SK-N-SH (cell line): ENCODE measurements around the gene CDKN1A. TPM values are rescaled to one million over a fixed set of nuclear protein-coding genes. Genes with fewer than 3 reads are reported as not detected.

Source experiments
- CTCF ChIA-PET: fragments of 300-600, 350-600 bp; formaldehyde crosslinking; extraction: SDS; loops from one replicate; lab custom pipeline; 2021; lab: Yijun Ruan, JAX
- POLR2A ChIA-PET: fragments of 350-600 bp; sonication (Branson Sonifier 250); formaldehyde crosslinking; extraction: SDS; loops from one replicate; lab custom pipeline; 2020; ENCODE audit warnings: antibody characterized with exemption, inconsistent platforms; lab: Yijun Ruan, JAX
- DNase-seq: peaks from one replicate; pipeline ENCODE4 v3.0.0; 2012
- H2AFZ ChIP-seq: fragments of 200-600 bp; sonication (generic); 2 replicates; pipeline ENCODE4 v1.8.1; 2016; ENCODE audit warnings: antibody characterized with exemption, mild to moderate bottlenecking, low read depth
- H3F3A ChIP-seq: fragments of 200-600 bp; sonication (generic); replicated peaks from 2 replicates; pipeline ENCODE3; 2016; ENCODE audit warnings: antibody characterized with exemption, mild to moderate bottlenecking; ENCODE audit not compliant: insufficient read depth
- H3K27ac ChIP-seq, 2 experiments: fragments of 200-500 bp in 1 of 2; fragments of 200-600 bp in 1 of 2; sonication (Bioruptor generic) in 1 of 2; sonication (generic), shearing (Covaris generic) in 1 of 2; 2 replicates each; pipeline versions ENCODE4 v1.5.1 to v1.6.1; 2014 to 2016; ENCODE audit warnings: low read depth in 2 of 2, inconsistent platforms in 1 of 2, low read length in 1 of 2, mild to moderate bottlenecking in 1 of 2, mixed read lengths in 1 of 2
- H3K27me3 ChIP-seq: fragments of 200-600 bp; sonication (generic), shearing (Covaris generic); 2 replicates; pipeline ENCODE4 v1.6.1; 2016; ENCODE audit warnings: mixed run types; ENCODE audit not compliant: insufficient read depth
- H3K36me3 ChIP-seq, 2 experiments: fragments of 200-500 bp in 1 of 2; fragments of 200-600 bp in 1 of 2; sonication (Bioruptor generic) in 1 of 2; sonication (generic) in 1 of 2; replicated peaks in 1 of 2; 2 replicates each; pipeline versions ENCODE3 to v1.5.1; 2014 to 2016; ENCODE audit warnings: low read length in 1 of 2, mild to moderate bottlenecking in 1 of 2; ENCODE audit not compliant: insufficient read depth in 2 of 2, control insufficient read depth in 1 of 2
- H3K4me1 ChIP-seq, 2 experiments: fragments of 200-500 bp in 1 of 2; fragments of 200-600 bp in 1 of 2; sonication (Bioruptor generic) in 1 of 2; sonication (generic), shearing (Covaris generic) in 1 of 2; 2 replicates each; pipeline versions ENCODE4 v1.5.1 to v1.6.1; 2014 to 2016; ENCODE audit warnings: low read depth in 1 of 2, low read length in 1 of 2, mixed run types in 1 of 2; ENCODE audit not compliant: insufficient read depth in 2 of 2, control insufficient read depth in 1 of 2
- H3K4me2 ChIP-seq: fragments of 200-600 bp; sonication (generic), shearing (Covaris generic); 2 replicates; pipeline ENCODE4 v1.6.1; 2017; ENCODE audit warnings: mixed run types
- H3K4me3 ChIP-seq, 2 experiments: fragments of 200-500 bp in 1 of 2; fragments of 200-600 bp in 1 of 2; sonication (Bioruptor generic) in 1 of 2; sonication (generic), shearing (Covaris generic) in 1 of 2; 2 replicates each; pipeline versions ENCODE4 v1.5.1 to v1.8.1; 2014 to 2016; ENCODE audit warnings: low read depth in 2 of 2, inconsistent platforms in 1 of 2, low read length in 1 of 2, mild to moderate bottlenecking in 1 of 2, mixed read lengths in 1 of 2, moderate library complexity in 1 of 2
- H3K79me2 ChIP-seq: fragments of 200-600 bp; sonication (generic); 2 replicates; pipeline ENCODE4 v1.8.1; 2017; ENCODE audit warnings: mild to moderate bottlenecking; ENCODE audit not compliant: insufficient read depth
- H3K9ac ChIP-seq: fragments of 200-600 bp; sonication (generic); 2 replicates; pipeline ENCODE4 v1.6.1; 2017; ENCODE audit warnings: mixed run types
- H3K9me2 ChIP-seq: fragments of 200-600 bp; sonication (generic); 2 replicates; pipeline ENCODE4 v1.6.1; 2017; ENCODE audit warnings: mixed run types
- H3K9me3 ChIP-seq: fragments of 200-600 bp; sonication (generic); 2 replicates; pipeline ENCODE4 v1.6.1; 2017; ENCODE audit warnings: mixed run types, mild to moderate bottlenecking, moderate library complexity
- H4K20me1 ChIP-seq: fragments of 200-600 bp; sonication (generic); 2 replicates; pipeline ENCODE4 v1.6.1; 2017; ENCODE audit warnings: mild to moderate bottlenecking, mixed run types; ENCODE audit not compliant: insufficient read depth
- CHD2 ChIP-seq: fragments of 150-350 bp; IDR thresholded peaks from 2 replicates; pipeline ENCODE4 v1.6.1; 2018; ENCODE audit warnings: low read length; ENCODE audit not compliant: partially characterized antibody
- ELF1 ChIP-seq: IDR thresholded peaks from 2 replicates; pipeline ENCODE4 v1.4.0; 2012
- EZH2phosphoT487 ChIP-seq: fragments of 200-600 bp; sonication (generic); IDR thresholded peaks from 2 replicates; pipeline ENCODE4 v1.6.1; 2017; ENCODE audit warnings: low read depth, mixed run types, mild to moderate bottlenecking, antibody characterized with exemption, moderate library complexity, borderline replicate concordance
- FOSL2 ChIP-seq: IDR thresholded peaks from 2 replicates; pipeline ENCODE4 v1.4.0; 2012; ENCODE audit warnings: low read depth, mild to moderate bottlenecking, moderate library complexity, borderline replicate concordance
- FOXJ3 ChIP-seq: sonication (generic); formaldehyde crosslinking; IDR thresholded peaks from 2 replicates; pipeline ENCODE4 v1.5.1; 2020; ENCODE audit warnings: mild to moderate bottlenecking, missing genetic modification reagents
- GATA2 ChIP-seq: sonication (generic); formaldehyde crosslinking; IDR thresholded peaks from 2 replicates; pipeline ENCODE4 v1.5.0; 2020; ENCODE audit warnings: mild to moderate bottlenecking, missing genetic modification reagents
- POLR2AphosphoS5 ChIP-seq: IDR thresholded peaks from 2 replicates; pipeline ENCODE4 v1.6.1; 2012; ENCODE audit warnings: low read depth, low read length
- RAD21 ChIP-seq: IDR thresholded peaks from 2 replicates; pipeline ENCODE4 v1.6.1; 2012; ENCODE audit warnings: mild to moderate bottlenecking, low read length
- RFX5 ChIP-seq: IDR thresholded peaks from 2 replicates; pipeline ENCODE4 v1.6.1; 2012; ENCODE audit warnings: mild to moderate bottlenecking, improper control_type of control experiment, low read length
- SIN3A ChIP-seq: IDR thresholded peaks from 2 replicates; pipeline ENCODE4 v1.6.1; 2012; ENCODE audit warnings: low read depth, mild to moderate bottlenecking, low read length, moderate library complexity, borderline replicate concordance
- TCF12 ChIP-seq: IDR thresholded peaks from 2 replicates; pipeline ENCODE4 v1.4.0; 2012
- TEAD4 ChIP-seq: IDR thresholded peaks from 2 replicates; pipeline ENCODE4 v1.4.0; 2012; ENCODE audit warnings: mild to moderate bottlenecking, borderline replicate concordance; ENCODE audit not compliant: insufficient read depth
- WGBS: methylation state at CpG from one replicate; pipeline ENCODE4 v1.1.6; 2017; ENCODE audit warnings: low lambda C conversion rate; 5-methylcytosine and 5-hydroxymethylcytosine counted together
- polyA plus RNA-seq, 3 experiments: library from polyadenylated mRNA; depleted of rRNA; stranded (reverse); fragments of >200 nt; gene quantifications; 2 replicates each; pipeline ENCODE4 v1.2.3, GENCODE V29; 2012
- TF ChIP-seq, protein P1 (sequence below): IDR thresholded peaks from 2 replicates; pipeline ENCODE4; 2012
- TF ChIP-seq, protein P2 (sequence below): IDR thresholded peaks from 2 replicates; pipeline ENCODE4 v1.6.1; 2012; ENCODE audit warnings: mild to moderate bottlenecking, low read depth, low read length, moderate library complexity
- TF ChIP-seq, protein P3 (sequence below): fragments of 150-350 bp; IDR thresholded peaks from 2 replicates; pipeline ENCODE4 v1.6.1; 2016; ENCODE audit warnings: mild to moderate bottlenecking, low read depth, low read length
- TF ChIP-seq, protein P4 (sequence below): IDR thresholded peaks from 2 replicates; pipeline ENCODE4 v1.4.0; 2012; ENCODE audit warnings: low read depth, borderline replicate concordance

The CDKN1A gene
- polyA plus RNA-seq, 1 of the 3 experiments (the other 2 are of a cell fraction), result 747 TPM

DNA sequence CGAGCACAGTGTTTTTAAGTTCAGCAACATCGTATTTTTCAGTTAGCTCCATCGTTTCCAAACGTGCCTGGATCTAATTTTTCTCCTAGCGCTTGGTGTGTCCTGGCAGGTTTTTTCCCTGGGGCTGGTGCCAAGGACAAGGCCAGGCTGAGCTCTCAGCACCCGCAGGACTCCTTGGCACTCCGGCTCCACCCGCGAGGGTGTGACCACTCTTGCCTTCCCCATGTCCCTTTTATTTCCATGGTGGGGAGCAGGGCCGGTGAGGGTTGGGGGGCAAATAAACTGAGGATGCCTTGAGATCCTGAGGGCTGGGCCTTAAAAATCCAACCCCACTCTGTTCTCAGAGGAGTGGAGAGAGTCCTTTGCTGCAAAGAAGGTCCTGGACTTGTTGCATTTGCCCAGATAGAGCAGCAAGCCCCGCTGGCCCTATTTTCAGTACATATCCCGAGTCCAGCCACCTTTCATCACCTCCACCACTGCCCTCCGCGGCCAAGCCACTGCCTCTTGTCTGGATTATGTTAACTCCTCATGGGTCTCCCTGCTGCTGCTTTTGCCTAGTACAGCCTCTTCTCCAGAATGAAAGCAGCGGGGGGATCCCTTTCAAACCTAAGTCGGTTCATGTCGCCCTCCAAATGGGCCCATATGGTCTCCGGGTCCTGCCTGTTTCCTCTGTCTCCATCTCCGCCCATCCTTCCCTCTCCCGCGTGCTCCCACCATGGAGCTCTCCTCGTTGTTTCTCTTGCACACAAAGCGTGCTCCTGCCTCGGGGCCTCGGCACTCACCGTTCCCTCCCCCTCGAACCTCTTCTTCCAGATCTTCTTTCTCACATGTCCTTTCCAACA, 14.6 kb downstream of the CDKN1A start:
- CTCF ChIA-PET, result interaction anchor here (1.0 to 2.0 kb wide), 5 partner anchors 10 to 78 kb away, joined by 3 to 8 read pairs (median 4); partner anchors contain the start of gene CDKN1A
- H3K9me3 ChIP-seq, result no peaks in the 10 kb centered on the region
- H3K4me1 ChIP-seq, result no peaks in the 10 kb centered on the region; a peak in 1 of 4 replicates
- H4K20me1 ChIP-seq, result peaks cover 15% of the 10 kb centered on the region
- no peak overlapping the region for H3K4me3 ChIP-seq
- H3K9ac ChIP-seq, result no peak overlapping the region
- no peak overlapping the region for H3K27ac ChIP-seq
- no peaks in the 10 kb centered on the region for H3K27me3 ChIP-seq
- no peaks in the 10 kb centered on the region for H3K79me2 ChIP-seq
- TF ChIP-seq, protein P1, sequence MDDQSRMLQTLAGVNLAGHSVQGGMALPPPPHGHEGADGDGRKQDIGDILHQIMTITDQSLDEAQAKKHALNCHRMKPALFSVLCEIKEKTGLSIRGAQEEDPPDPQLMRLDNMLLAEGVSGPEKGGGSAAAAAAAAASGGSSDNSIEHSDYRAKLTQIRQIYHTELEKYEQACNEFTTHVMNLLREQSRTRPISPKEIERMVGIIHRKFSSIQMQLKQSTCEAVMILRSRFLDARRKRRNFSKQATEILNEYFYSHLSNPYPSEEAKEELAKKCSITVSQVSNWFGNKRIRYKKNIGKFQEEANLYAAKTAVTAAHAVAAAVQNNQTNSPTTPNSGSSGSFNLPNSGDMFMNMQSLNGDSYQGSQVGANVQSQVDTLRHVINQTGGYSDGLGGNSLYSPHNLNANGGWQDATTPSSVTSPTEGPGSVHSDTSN, result no peak
- no peak for TF ChIP-seq FOXJ3
- no peak for TF ChIP-seq EZH2phosphoT487
- TF ChIP-seq CHD2, result no peak
- no peak for TF ChIP-seq TEAD4
- no peak for TF ChIP-seq RFX5
- TF ChIP-seq, protein P2, sequence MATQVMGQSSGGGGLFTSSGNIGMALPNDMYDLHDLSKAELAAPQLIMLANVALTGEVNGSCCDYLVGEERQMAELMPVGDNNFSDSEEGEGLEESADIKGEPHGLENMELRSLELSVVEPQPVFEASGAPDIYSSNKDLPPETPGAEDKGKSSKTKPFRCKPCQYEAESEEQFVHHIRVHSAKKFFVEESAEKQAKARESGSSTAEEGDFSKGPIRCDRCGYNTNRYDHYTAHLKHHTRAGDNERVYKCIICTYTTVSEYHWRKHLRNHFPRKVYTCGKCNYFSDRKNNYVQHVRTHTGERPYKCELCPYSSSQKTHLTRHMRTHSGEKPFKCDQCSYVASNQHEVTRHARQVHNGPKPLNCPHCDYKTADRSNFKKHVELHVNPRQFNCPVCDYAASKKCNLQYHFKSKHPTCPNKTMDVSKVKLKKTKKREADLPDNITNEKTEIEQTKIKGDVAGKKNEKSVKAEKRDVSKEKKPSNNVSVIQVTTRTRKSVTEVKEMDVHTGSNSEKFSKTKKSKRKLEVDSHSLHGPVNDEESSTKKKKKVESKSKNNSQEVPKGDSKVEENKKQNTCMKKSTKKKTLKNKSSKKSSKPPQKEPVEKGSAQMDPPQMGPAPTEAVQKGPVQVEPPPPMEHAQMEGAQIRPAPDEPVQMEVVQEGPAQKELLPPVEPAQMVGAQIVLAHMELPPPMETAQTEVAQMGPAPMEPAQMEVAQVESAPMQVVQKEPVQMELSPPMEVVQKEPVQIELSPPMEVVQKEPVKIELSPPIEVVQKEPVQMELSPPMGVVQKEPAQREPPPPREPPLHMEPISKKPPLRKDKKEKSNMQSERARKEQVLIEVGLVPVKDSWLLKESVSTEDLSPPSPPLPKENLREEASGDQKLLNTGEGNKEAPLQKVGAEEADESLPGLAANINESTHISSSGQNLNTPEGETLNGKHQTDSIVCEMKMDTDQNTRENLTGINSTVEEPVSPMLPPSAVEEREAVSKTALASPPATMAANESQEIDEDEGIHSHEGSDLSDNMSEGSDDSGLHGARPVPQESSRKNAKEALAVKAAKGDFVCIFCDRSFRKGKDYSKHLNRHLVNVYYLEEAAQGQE, result no peak
- no peak for TF ChIP-seq RAD21
- no peak for TF ChIP-seq ELF1
- TF ChIP-seq GATA2, result no peak
- no peak for TF ChIP-seq POLR2AphosphoS5
- TF ChIP-seq, protein P3, sequence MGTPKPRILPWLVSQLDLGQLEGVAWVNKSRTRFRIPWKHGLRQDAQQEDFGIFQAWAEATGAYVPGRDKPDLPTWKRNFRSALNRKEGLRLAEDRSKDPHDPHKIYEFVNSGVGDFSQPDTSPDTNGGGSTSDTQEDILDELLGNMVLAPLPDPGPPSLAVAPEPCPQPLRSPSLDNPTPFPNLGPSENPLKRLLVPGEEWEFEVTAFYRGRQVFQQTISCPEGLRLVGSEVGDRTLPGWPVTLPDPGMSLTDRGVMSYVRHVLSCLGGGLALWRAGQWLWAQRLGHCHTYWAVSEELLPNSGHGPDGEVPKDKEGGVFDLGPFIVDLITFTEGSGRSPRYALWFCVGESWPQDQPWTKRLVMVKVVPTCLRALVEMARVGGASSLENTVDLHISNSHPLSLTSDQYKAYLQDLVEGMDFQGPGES, result no peak
- TF ChIP-seq FOSL2, result no peak
- no peak for TF ChIP-seq SIN3A
- TF ChIP-seq, protein P4, sequence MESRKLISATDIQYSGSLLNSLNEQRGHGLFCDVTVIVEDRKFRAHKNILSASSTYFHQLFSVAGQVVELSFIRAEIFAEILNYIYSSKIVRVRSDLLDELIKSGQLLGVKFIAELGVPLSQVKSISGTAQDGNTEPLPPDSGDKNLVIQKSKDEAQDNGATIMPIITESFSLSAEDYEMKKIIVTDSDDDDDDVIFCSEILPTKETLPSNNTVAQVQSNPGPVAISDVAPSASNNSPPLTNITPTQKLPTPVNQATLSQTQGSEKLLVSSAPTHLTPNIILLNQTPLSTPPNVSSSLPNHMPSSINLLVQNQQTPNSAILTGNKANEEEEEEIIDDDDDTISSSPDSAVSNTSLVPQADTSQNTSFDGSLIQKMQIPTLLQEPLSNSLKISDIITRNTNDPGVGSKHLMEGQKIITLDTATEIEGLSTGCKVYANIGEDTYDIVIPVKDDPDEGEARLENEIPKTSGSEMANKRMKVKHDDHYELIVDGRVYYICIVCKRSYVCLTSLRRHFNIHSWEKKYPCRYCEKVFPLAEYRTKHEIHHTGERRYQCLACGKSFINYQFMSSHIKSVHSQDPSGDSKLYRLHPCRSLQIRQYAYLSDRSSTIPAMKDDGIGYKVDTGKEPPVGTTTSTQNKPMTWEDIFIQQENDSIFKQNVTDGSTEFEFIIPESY, result no peak
- no peak for TF ChIP-seq TCF12
- H2AFZ ChIP-seq, result no peak overlapping the region
- H3K4me2 ChIP-seq, result no peak overlapping the region
- 87% methylated on average over 27 of the region's 27 CpGs for WGBS
- no peaks in the 10 kb centered on the region for H3K9me2 ChIP-seq
- DNase-seq, result no peak
- H3F3A ChIP-seq, result peaks cover 13% of the 10 kb centered on the region
- POLR2A ChIA-PET, result no interaction called here
- H3K36me3 ChIP-seq, result no peaks in the 10 kb centered on the region
